H1 (cell line): ENCODE results near the gene UBAP1L. TPM values are rescaled to one million over a fixed set of nuclear protein-coding genes. Genes with fewer than 3 reads are reported as not detected.

Experiments used
- CTCF ChIA-PET: fragments of 300-600 bp; sonication (Branson Sonifier 250); formaldehyde crosslinking; loops from one replicate; lab custom pipeline; 2021; ENCODE audit not compliant: partially characterized antibody; lab: Charles Lee
- POLR2A ChIA-PET: fragments of 300-600 bp; sonication (Branson Sonifier 250); formaldehyde crosslinking; loops from one replicate; lab custom pipeline; 2021; ENCODE audit warnings: inconsistent platforms; ENCODE audit not compliant: partially characterized antibody; lab: Charles Lee
- DNase-seq, 2 experiments: peaks; one replicate each; pipeline versions ENCODE4 v3.0.0 to v3.0.0-alpha.2; 2010 to 2022; ENCODE audit warnings: low spot score in 2 of 2, low read depth in 1 of 2, mixed read lengths in 1 of 2
- FAIRE-seq: peaks from 2 replicates; lab custom pipeline; 2011; peaks lifted over from hg19 to GRCh38; lab: Jason Lieb, UNC
- H2AFZ ChIP-seq: 2 replicates; pipeline ENCODE4 v1.8.1; 2012; ENCODE audit warnings: low read length, inconsistent platforms
- H2AK5ac ChIP-seq: 2 replicates; pipeline ENCODE4 v1.6.1; 2013; ENCODE audit warnings: low read depth, low read length
- H2BK120ac ChIP-seq: replicated peaks from 2 replicates; pipeline ENCODE3; 2013; ENCODE audit warnings: low read depth, low read length, inconsistent platforms
- H2BK12ac ChIP-seq: 2 replicates; pipeline ENCODE4 v1.6.1; 2013; ENCODE audit warnings: low read depth, low read length
- H2BK15ac ChIP-seq: 2 replicates; pipeline ENCODE4 v1.6.1; 2013; ENCODE audit warnings: low read length
- H2BK20ac ChIP-seq: 2 replicates; pipeline ENCODE4 v1.6.1; 2013; ENCODE audit warnings: low read length
- H2BK5ac ChIP-seq: 2 replicates; pipeline ENCODE4 v1.6.1; 2013; ENCODE audit warnings: low read depth, low read length
- H3K14ac ChIP-seq: 2 replicates; pipeline ENCODE4 v1.6.1; 2013; ENCODE audit warnings: inconsistent platforms; ENCODE audit not compliant: insufficient read length
- H3K18ac ChIP-seq: 2 replicates; pipeline ENCODE4 v1.6.1; 2013; ENCODE audit warnings: low read length; ENCODE audit errors: extremely low read depth
- H3K23ac ChIP-seq: 2 replicates; pipeline ENCODE4 v1.6.1; 2013; ENCODE audit warnings: inconsistent platforms; ENCODE audit not compliant: insufficient read length
- H3K23me2 ChIP-seq: 2 replicates; pipeline ENCODE4 v1.6.1; 2013; ENCODE audit warnings: low read depth, low read length
- H3K27ac ChIP-seq: 2 replicates; pipeline ENCODE4 v1.6.1; 2011; ENCODE audit warnings: low read depth, low read length, inconsistent platforms
- H3K27me3 ChIP-seq, 4 experiments: replicated peaks in 1 of 4; 1 replicate in 1 of 4; 2 replicates in 3 of 4; pipeline versions ENCODE4 v1.6.1 to v1.8.1; 2011 to 2013; ENCODE audit warnings: low read length in 3 of 4, mild to moderate bottlenecking in 3 of 4, inconsistent platforms in 2 of 4, mixed read lengths in 2 of 4, moderate library complexity in 1 of 4; ENCODE audit not compliant: control insufficient read depth in 3 of 4, insufficient read depth in 3 of 4; ENCODE audit errors: extremely low read depth in 1 of 4
- H3K36me3 ChIP-seq, 4 experiments: 2 replicates each; pipeline versions ENCODE4 v1.6.1 to v1.8.1; 2011 to 2013; ENCODE audit warnings: mild to moderate bottlenecking in 4 of 4, low read length in 3 of 4, moderate library complexity in 2 of 4, control low read depth in 1 of 4, inconsistent platforms in 1 of 4; ENCODE audit not compliant: insufficient read depth in 4 of 4, control insufficient read depth in 2 of 4
- H3K4ac ChIP-seq: replicated peaks from 2 replicates; pipeline ENCODE3; 2013; ENCODE audit warnings: low read length, low read depth, mixed read lengths, inconsistent platforms; ENCODE audit not compliant: insufficient read length
- H3K4me1 ChIP-seq, 4 experiments: replicated peaks in 1 of 4; 1 replicate in 1 of 4; 2 replicates in 3 of 4; pipeline versions ENCODE4 v1.6.1 to v1.8.1; 2011 to 2013; ENCODE audit warnings: low read length in 3 of 4, inconsistent platforms in 2 of 4, mixed read lengths in 1 of 4; ENCODE audit not compliant: insufficient read depth in 4 of 4, control insufficient read depth in 3 of 4
- H3K4me2 ChIP-seq, 2 experiments: 2 replicates each; pipeline versions ENCODE4 v1.6.1 to v1.8.1; 2011 to 2013; ENCODE audit warnings: low read depth in 2 of 2, low read length in 2 of 2, control low read depth in 1 of 2, inconsistent platforms in 1 of 2, mild to moderate bottlenecking in 1 of 2; ENCODE audit not compliant: insufficient read depth in 1 of 2
- H3K4me3 ChIP-seq, 4 experiments: fragments of 200-600, 300-600 bp in 1 of 4; sonication (generic), shearing (Covaris generic), sonication (Bioruptor Twin) in 1 of 4; 2 replicates each; pipeline versions ENCODE4 v1.5.1 to v1.8.1; 2011 to 2016; ENCODE audit warnings: low read length in 4 of 4, low read depth in 3 of 4, control low read depth in 2 of 4, inconsistent platforms in 2 of 4, mild to moderate bottlenecking in 2 of 4, mixed read lengths in 1 of 4, moderate library complexity in 1 of 4; ENCODE audit not compliant: insufficient read depth in 2 of 4; ENCODE audit errors: extremely low read depth in 1 of 4
- H3K56ac ChIP-seq: replicated peaks from 2 replicates; pipeline ENCODE3; 2013; ENCODE audit warnings: low read depth, mild to moderate bottlenecking, mixed read lengths, low read length, inconsistent platforms; ENCODE audit not compliant: insufficient read length
- H3K79me1 ChIP-seq: 2 replicates; pipeline ENCODE4 v1.6.1; 2013; ENCODE audit warnings: low read depth, low read length, control low read depth
- H3K79me2 ChIP-seq, 2 experiments: 2 replicates each; pipeline versions ENCODE4 v1.6.1 to v1.8.1; 2012 to 2013; ENCODE audit warnings: low read length in 2 of 2, mild to moderate bottlenecking in 2 of 2, inconsistent platforms in 1 of 2; ENCODE audit not compliant: insufficient read depth in 2 of 2, control insufficient read depth in 1 of 2
- H3K9ac ChIP-seq, 4 experiments: replicated peaks in 1 of 4; 1 replicate in 1 of 4; 2 replicates in 3 of 4; pipeline versions ENCODE4 v1.6.1 to v1.8.1; 2011 to 2013; ENCODE audit warnings: low read depth in 3 of 4, low read length in 3 of 4, control low read depth in 2 of 4, mild to moderate bottlenecking in 2 of 4, moderate library complexity in 2 of 4, inconsistent platforms in 1 of 4; ENCODE audit errors: extremely low read depth in 1 of 4
- H3K9me3 ChIP-seq, 2 experiments: 2 replicates each; pipeline versions ENCODE4 v1.6.1 to v1.8.1; 2012 to 2013; ENCODE audit warnings: mild to moderate bottlenecking in 2 of 2, moderate library complexity in 2 of 2, control low read depth in 1 of 2, inconsistent platforms in 1 of 2, low read depth in 1 of 2, low read length in 1 of 2, mixed read lengths in 1 of 2; ENCODE audit not compliant: insufficient read depth in 2 of 2
- H4K20me1 ChIP-seq, 2 experiments: replicated peaks in 1 of 2; 2 replicates each; pipeline versions ENCODE3 to v1.8.1; 2011 to 2013; ENCODE audit warnings: inconsistent platforms in 2 of 2, low read length in 2 of 2, mild to moderate bottlenecking in 1 of 2; ENCODE audit not compliant: insufficient read depth in 2 of 2, control insufficient read depth in 1 of 2
- H4K5ac ChIP-seq: 2 replicates; pipeline ENCODE4 v1.6.1; 2013; ENCODE audit warnings: low read length, low read depth, mixed read lengths, inconsistent platforms; ENCODE audit not compliant: insufficient read length
- H4K8ac ChIP-seq: 2 replicates; pipeline ENCODE4 v1.8.0; 2013; ENCODE audit warnings: mild to moderate bottlenecking, moderate library complexity, low read length, inconsistent platforms; ENCODE audit not compliant: insufficient read depth; ENCODE audit errors: extremely low read depth
- H4K91ac ChIP-seq: replicated peaks from 2 replicates; pipeline ENCODE3; 2013; ENCODE audit warnings: low read length, mixed read lengths, inconsistent platforms; ENCODE audit not compliant: insufficient read length
- SUZ12 ChIP-seq: fragments of 200-600 bp; sonication (generic); IDR thresholded peaks from 2 replicates; pipeline ENCODE4 v1.6.1; 2012; ENCODE audit warnings: mild to moderate bottlenecking, inconsistent platforms, low read length, moderate library complexity, mixed read lengths
- WGBS, 2 experiments: shearing (Covaris generic) in 1 of 2; methylation state at CpG; one replicate each; pipeline versions ENCODE4 v1.1.6 to v1.1.7; 2013 to 2015; ENCODE audit warnings: low lambda C conversion rate in 2 of 2, mixed read lengths in 2 of 2, inconsistent platforms in 1 of 2, low coverage in 1 of 2, missing lambda C conversion rate in 1 of 2; ENCODE audit not compliant: insufficient replicate concordance in 2 of 2, insufficient coverage in 1 of 2, insufficient read length in 1 of 2; ENCODE audit errors: extremely low coverage in 1 of 2, missing lambda C conversion rate in 1 of 2; 5-methylcytosine and 5-hydroxymethylcytosine counted together
- polyA plus RNA-seq, 7 experiments: library from polyadenylated mRNA; depleted of rRNA in 3 of 7; stranded (reverse) in 5 of 7; unstranded in 2 of 7; fragments of >200 nt in 5 of 7; fragments of 200-250 nt in 2 of 7; gene quantifications; 1 replicate in 5 of 7; 2 replicates in 1 of 7; 4 replicates in 1 of 7; pipeline versions ENCODE4 v1.2.1 to v1.2.3, GENCODE V29; 2011 to 2013; ENCODE audit warnings: missing spikeins in 2 of 7, mixed read lengths in 2 of 7
- total RNA-seq: library from RNA; stranded (reverse); fragmentation: NEBNext Ultra II Directional; extraction: Animal tissue kit (Norgen Biotek cat#: 25700); gene quantifications from 2 replicates; pipeline ENCODE4 v1.2.1, GENCODE V29; 2021

The UBAP1L gene
- total and polyA plus RNA-seq, 2 of the 8 experiments (the other 6 are each of a cell fraction or from before 2014, with no cell fraction given), result 0.67 to 1.7 TPM

DNA sequence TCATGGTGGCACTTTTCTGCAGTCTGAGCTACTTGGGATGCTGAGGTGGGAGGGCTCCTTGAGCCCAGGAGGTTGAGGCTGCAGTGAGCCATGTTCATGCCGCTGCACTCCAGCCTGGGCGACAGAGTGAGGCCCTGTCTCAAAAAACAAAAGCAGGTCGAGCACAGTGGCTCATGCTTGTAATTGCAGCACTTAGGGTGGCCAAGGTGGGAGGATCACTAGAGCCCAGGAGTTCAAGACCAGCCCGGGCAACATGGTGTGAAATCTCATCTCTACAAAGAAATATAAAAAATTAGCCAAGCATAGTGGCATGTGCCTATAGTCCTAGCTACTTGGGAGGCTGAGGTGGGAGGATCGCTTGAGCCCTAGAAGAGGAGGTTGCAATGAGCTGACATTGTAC, 10.0 kb downstream of the UBAP1L start:
- 95% methylated on average over 5 of the region's 5 CpGs; no CpG with 5 or more reads in 1 of the 2 experiments for WGBS, 2 experiments
- H3K14ac ChIP-seq, result no peak overlapping the region
- H4K91ac ChIP-seq, result no peak overlapping the region
- H2AFZ ChIP-seq, result no peak overlapping the region
- ChIA-PET POLR2A (interaction anchor here (0.6 kb wide), 1 partner anchor 190 kb away, joined by 3 read pairs; no protein-coding TSS in a partner anchor), CTCF (interaction anchor here (1.1 to 9.6 kb wide), 4 partner anchors 23 to 273 kb away, joined by 3 to 259 read pairs (median 5); partner anchors contain the start of gene KBTBD13)
- H3K27me3 ChIP-seq, result peaks cover 0 to 11% (median 5%) of the 10 kb centered on the region in 4 experiments; a peak in 3 of 7 replicates
- no peaks in the 10 kb centered on the region for H4K20me1 ChIP-seq
- no peak overlapping the region for H4K8ac ChIP-seq
- H3K18ac ChIP-seq, result no peak overlapping the region
- H2BK12ac ChIP-seq, result no peak overlapping the region
- no peak overlapping the region for H2BK5ac ChIP-seq
- no peak for DNase-seq
- H2BK120ac ChIP-seq, result no peak overlapping the region
- peaks cover 5% of the 10 kb centered on the region; the same call in 1 of the 2 replicates for H3K23me2 ChIP-seq
- H2AK5ac ChIP-seq, result no peak overlapping the region
- H3K4me3 ChIP-seq, result no peak overlapping the region
- no peak overlapping the region for H3K23ac ChIP-seq
- H3K36me3 ChIP-seq, result no peaks in the 10 kb centered on the region
- peaks cover 0 to 2% (median 0%) of the 10 kb centered on the region in 4 experiments; a peak in 2 of 7 replicates for H3K4me1 ChIP-seq
- no peak overlapping the region for H3K9ac ChIP-seq
- no peaks in the 10 kb centered on the region for H3K79me1 ChIP-seq
- no peaks in the 10 kb centered on the region for H3K9me3 ChIP-seq
- H3K4ac ChIP-seq, result no peak overlapping the region
- no peak for TF ChIP-seq SUZ12
- H3K56ac ChIP-seq, result no peak overlapping the region
- H3K79me2 ChIP-seq, result no peaks in the 10 kb centered on the region
- no peak overlapping the region for H4K5ac ChIP-seq
- no peak overlapping the region for H2BK20ac ChIP-seq
- H2BK15ac ChIP-seq, result no peak overlapping the region
- H3K27ac ChIP-seq, result no peak overlapping the region
- no peak overlapping the region for H3K4me2 ChIP-seq
- FAIRE-seq, result no peak
